ENCODE data around the gene AK4. TPM values are rescaled to one million over a fixed set of nuclear protein-coding genes. Genes with fewer than 3 reads are reported as not detected.
"Not testable (repeated sequence)": the region's sequence is repeated elsewhere in the genome, so short reads cannot be mapped to it uniquely, and the experiment has no call there.

Gene AK4
- total RNA-seq, 1 donor from 2014 or later, result 23.4 TPM

DNA sequence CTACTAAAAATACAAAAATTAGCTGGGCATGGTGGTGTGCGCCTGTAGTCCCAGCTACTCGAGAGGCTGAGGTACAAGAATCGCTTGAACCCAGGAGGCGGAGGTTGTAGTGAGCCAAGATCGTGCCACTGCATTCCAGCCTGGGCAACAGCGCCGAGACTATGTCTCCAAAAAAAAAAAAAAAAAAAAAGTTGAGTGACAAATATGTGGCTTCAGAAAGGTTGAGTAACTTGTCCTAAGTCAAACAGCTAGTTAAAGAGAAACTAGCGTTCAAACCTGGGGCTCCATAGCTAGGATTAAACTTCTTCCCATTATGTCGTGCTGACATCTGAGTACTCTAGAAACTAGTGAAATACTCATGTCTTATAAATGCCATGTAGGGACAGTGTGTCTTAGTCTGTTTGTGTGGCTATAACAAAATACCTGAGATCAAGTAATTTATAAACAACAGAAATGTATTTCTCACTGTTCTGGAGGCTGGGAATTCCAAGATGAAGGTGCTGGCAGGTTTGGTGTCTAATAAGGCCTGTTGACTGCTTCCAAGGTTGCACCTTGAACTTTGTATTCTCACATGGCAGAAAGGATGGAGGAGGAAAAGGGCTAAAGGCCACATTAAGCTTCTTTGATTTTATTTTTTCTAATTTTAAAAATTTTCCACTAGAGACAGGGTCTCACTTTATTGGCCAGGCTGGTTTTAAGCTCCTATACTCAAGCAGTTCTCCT lies 12.0 kb downstream of the AK4 start:
- TF ChIP-seq, protein P1, sequence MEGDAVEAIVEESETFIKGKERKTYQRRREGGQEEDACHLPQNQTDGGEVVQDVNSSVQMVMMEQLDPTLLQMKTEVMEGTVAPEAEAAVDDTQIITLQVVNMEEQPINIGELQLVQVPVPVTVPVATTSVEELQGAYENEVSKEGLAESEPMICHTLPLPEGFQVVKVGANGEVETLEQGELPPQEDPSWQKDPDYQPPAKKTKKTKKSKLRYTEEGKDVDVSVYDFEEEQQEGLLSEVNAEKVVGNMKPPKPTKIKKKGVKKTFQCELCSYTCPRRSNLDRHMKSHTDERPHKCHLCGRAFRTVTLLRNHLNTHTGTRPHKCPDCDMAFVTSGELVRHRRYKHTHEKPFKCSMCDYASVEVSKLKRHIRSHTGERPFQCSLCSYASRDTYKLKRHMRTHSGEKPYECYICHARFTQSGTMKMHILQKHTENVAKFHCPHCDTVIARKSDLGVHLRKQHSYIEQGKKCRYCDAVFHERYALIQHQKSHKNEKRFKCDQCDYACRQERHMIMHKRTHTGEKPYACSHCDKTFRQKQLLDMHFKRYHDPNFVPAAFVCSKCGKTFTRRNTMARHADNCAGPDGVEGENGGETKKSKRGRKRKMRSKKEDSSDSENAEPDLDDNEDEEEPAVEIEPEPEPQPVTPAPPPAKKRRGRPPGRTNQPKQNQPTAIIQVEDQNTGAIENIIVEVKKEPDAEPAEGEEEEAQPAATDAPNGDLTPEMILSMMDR (IDR thresholded peaks at IDR 0.05), result no peak
- Mint-ChIP-seq H3K36me3 (ENCODE audit: unreplicated experiment) (no peaks in the 10 kb centered on the region), H3K9me3 (ENCODE audit: unreplicated experiment) (no peaks in the 10 kb centered on the region), H3K27ac (ENCODE audit: unreplicated experiment) (no peak overlapping the region), H3K27me3 (ENCODE audit: unreplicated experiment) (peaks cover 8% of the 10 kb centered on the region), H3K4me1 (ENCODE audit: unreplicated experiment) (peaks cover 4% of the 10 kb centered on the region), H3K4me3 (ENCODE audit: unreplicated experiment) (no peak overlapping the region)
- DNase-seq (ENCODE audit: extremely low spot score, unreplicated experiment), result no peak

DNA sequence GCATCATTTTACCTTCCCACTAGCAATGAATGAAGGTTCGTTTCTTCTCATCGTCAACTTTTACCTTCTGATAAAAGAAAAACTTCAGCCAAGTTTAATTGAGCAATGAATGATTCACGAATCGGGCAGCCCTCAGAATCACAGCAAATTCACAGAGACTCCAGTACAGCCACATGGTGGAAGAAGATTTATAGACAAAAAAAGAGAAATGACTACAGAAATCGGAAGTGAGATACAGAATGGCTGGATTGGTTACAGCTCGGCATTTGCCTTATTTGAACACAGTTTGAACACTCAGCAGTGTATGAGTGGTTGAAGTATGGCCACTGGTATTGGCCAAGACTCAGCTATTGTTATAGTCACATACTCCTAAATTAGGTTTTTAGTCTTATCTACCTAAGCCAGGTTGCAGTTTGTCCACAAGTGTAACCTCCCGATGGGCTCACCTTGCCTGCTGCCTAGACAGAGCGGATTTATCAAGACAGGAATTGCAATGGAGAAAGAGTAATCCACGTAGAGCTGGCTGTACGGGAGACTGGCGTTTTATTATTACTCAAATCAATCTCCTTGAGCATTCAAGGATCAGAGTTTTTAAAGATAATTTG lies 15.3 kb downstream of the AK4 start:
- Mint-ChIP-seq H3K36me3 (ENCODE audit: unreplicated experiment) (peaks cover 3% of the 10 kb centered on the region), H3K27me3 (ENCODE audit: unreplicated experiment) (peaks cover 10% of the 10 kb centered on the region), H3K4me3 (ENCODE audit: unreplicated experiment) (no peak overlapping the region), H3K9me3 (ENCODE audit: unreplicated experiment) (no peaks in the 10 kb centered on the region), H3K4me1 (ENCODE audit: unreplicated experiment) (peaks cover 2% of the 10 kb centered on the region), H3K27ac (ENCODE audit: unreplicated experiment) (no peak overlapping the region)
- TF ChIP-seq, protein P1 (IDR thresholded peaks at IDR 0.05), result no peak
- DNase-seq (ENCODE audit: extremely low spot score, unreplicated experiment), result no peak

DNA sequence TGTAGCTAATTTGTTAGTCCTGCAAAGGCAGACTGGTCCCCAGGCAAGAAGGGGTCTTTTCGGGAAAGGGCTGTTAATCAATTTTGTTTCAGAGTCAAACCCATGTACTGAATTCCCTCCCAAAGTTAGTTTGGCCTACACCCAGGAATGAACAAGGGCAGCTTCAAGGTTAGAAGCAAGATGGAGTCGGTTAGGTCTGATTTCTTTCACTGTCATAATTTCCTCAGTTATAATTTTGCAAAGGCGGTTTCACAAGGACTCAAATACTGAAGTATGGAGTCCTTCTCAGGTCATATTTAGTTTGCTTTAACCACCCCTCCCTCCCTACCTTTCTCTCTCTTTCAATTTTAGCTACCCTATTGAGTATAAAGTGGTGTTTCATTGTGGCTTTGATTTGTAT lies 16.1 kb downstream of the AK4 start:
- not testable (repeated sequence) for H3K36me3 Mint-ChIP-seq (ENCODE audit: unreplicated experiment); H3K4me1 Mint-ChIP-seq (ENCODE audit: unreplicated experiment); H3K9me3 Mint-ChIP-seq (ENCODE audit: unreplicated experiment); H3K4me3 Mint-ChIP-seq (ENCODE audit: unreplicated experiment); DNase-seq (ENCODE audit: extremely low spot score, unreplicated experiment); H3K27ac Mint-ChIP-seq (ENCODE audit: unreplicated experiment)
- H3K27me3 Mint-ChIP-seq (ENCODE audit: unreplicated experiment), result peaks cover 10% of the 10 kb centered on the region

DNA sequence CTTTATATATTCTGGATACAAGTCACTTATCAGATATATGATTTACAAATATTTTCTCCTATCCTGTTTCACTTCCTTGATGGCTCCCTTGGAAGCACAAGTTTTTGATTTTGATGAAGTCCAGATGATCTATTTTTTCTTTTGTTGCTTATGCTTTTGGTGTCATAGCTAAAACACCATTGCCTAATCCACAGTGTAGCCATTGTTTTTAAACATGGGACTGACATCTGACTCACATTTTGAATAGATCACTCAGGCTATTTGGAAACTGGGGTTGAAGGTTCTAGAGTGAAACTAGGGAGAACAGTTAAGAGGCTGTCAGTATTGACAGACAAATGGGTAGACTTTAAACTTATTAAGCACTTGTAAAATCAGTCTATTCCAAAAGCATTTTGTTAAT lies 16.6 kb downstream of the AK4 start:
- H3K27ac Mint-ChIP-seq (ENCODE audit: unreplicated experiment), result no peak overlapping the region
- peaks cover 3% of the 10 kb centered on the region for H3K36me3 Mint-ChIP-seq (ENCODE audit: unreplicated experiment)
- TF ChIP-seq, protein P1 (IDR thresholded peaks at IDR 0.05), result no peak
- peaks cover 6% of the 10 kb centered on the region for H3K4me1 Mint-ChIP-seq (ENCODE audit: unreplicated experiment)
- no peak for DNase-seq (ENCODE audit: extremely low spot score, unreplicated experiment)
- H3K9me3 Mint-ChIP-seq (ENCODE audit: unreplicated experiment), result no peaks in the 10 kb centered on the region
- no peak overlapping the region for H3K4me3 Mint-ChIP-seq (ENCODE audit: unreplicated experiment)
- peaks cover 10% of the 10 kb centered on the region for H3K27me3 Mint-ChIP-seq (ENCODE audit: unreplicated experiment)

- Mint-ChIP-seq H3K27me3 (ENCODE audit: unreplicated experiment) (peaks cover 10% of the 10 kb centered on the region), H3K36me3 (ENCODE audit: unreplicated experiment) (peaks cover 3% of the 10 kb centered on the region), H3K4me1 (ENCODE audit: unreplicated experiment) (peaks cover 14% of the 10 kb centered on the region), H3K9me3 (ENCODE audit: unreplicated experiment) (no peaks in the 10 kb centered on the region), H3K27ac (ENCODE audit: unreplicated experiment) (no peak overlapping the region), H3K4me3 (ENCODE audit: unreplicated experiment) (no peak overlapping the region)
- DNase-seq (ENCODE audit: extremely low spot score, unreplicated experiment), result no peak
- TF ChIP-seq, protein P1 (IDR thresholded peaks at IDR 0.05), result no peak
Measured at GRCh38 chr1:65165269-65165993, 17.4 kb downstream of the AK4 start.
